Left ventricle myocardium inferior (tissue), 1 donor: ENCODE results near the gene OASL. TPM values are rescaled to one million over a fixed set of nuclear protein-coding genes. Genes with fewer than 3 reads are reported as not detected.
A peak's percentile ranks its signal among the peaks of the same experiment; 100 is the strongest.

ENCODE experiments used
- DNase-seq: peaks from one replicate; pipeline ENCODE4 v3.0.0-alpha.2; 2020
- H3K27ac ChIP-seq: fragments of 200-600 bp; replicated peaks from 2 replicates; pipeline ENCODE4 v1.8.0; 2021
- H3K27me3 ChIP-seq: fragments of 200-600 bp; 2 replicates; pipeline ENCODE4 v1.8.0; 2021; ENCODE audit warnings: low read depth
- H3K36me3 ChIP-seq: fragments of 200-600 bp; 2 replicates; pipeline ENCODE4 v1.8.0; 2021
- H3K4me1 ChIP-seq: fragments of 200-600 bp; 2 replicates; pipeline ENCODE4 v1.8.0; 2021
- H3K4me3 ChIP-seq: fragments of 200-600 bp; 2 replicates; pipeline ENCODE4 v1.8.0; 2021; ENCODE audit warnings: mild to moderate bottlenecking, moderate library complexity
- H3K9me3 ChIP-seq: fragments of 200-600 bp; replicated peaks from 2 replicates; pipeline ENCODE4 v1.8.0; 2021
- CTCF ChIP-seq: fragments of 200-600 bp; IDR thresholded peaks from 2 replicates; pipeline ENCODE4 v1.8.0; 2021; ENCODE audit warnings: antibody characterized with exemption, mild to moderate bottlenecking, borderline replicate concordance
- intact Hi-C: fragments of 100-400 bp; cut with micrococcal nuclease; formaldehyde crosslinking; loops from one replicate; pipeline ENCODE4 v1.11.0; 2022
- total RNA-seq: library from RNA; stranded (reverse); fragmentation: NEBNext Ultra II Directional; extraction: Animal tissue kit (Norgen Biotek cat#: 25700); gene quantifications from one replicate; pipeline ENCODE4 v1.2.1, GENCODE V29; 2021
- donor health status: DM: no; HTN: yes; CAD: no; lungs with severe emphysema.

The OASL gene
- total RNA-seq, 1 donor from 2014 or later = 0.25 TPM

GRCh38 chr12:121021754-121022153 is 17.3 kb downstream of the OASL start:
- Histone ChIP-seq H3K36me3 (no peaks in the 10 kb centered on the region), H3K4me1 (no peaks in the 10 kb centered on the region), H3K27me3 (no peaks in the 10 kb centered on the region), H3K27ac (no peak overlapping the region), H3K9me3 (no peaks in the 10 kb centered on the region), H3K4me3 (no peak overlapping the region)
- TF ChIP-seq CTCF = no peak
- DNase-seq = no peak
- intact Hi-C loops = no loop called here

- TF ChIP-seq CTCF = no peak
- Histone ChIP-seq H3K36me3 (no peaks in the 10 kb centered on the region), H3K27me3 (no peaks in the 10 kb centered on the region), H3K4me3 (no peak overlapping the region), H3K9me3 (no peaks in the 10 kb centered on the region), H3K27ac (no peak overlapping the region), H3K4me1 (peaks cover 11% of the 10 kb centered on the region)
- intact Hi-C loops = no loop called here
- DNase-seq = no peak
These were observed 20.0 kb downstream of the OASL start for GRCh38 chr12:121018860-121019617.

GRCh38 chr12:121017966-121018491 is 21.0 kb downstream of the OASL start:
- Histone ChIP-seq H3K36me3 (peaks cover 3% of the 10 kb centered on the region), H3K4me3 (no peak overlapping the region), H3K27me3 (no peaks in the 10 kb centered on the region), H3K27ac (no peak overlapping the region), H3K9me3 (no peaks in the 10 kb centered on the region), H3K4me1 (peaks cover 11% of the 10 kb centered on the region)
- intact Hi-C loops = no loop called here
- no peak for DNase-seq
- no peak for TF ChIP-seq CTCF

GRCh38 chr12:121015825-121016766 is 22.9 kb downstream of the OASL start, which contains the start of gene C12orf43:
TSS of gene C12orf43 (minus strand) at chr12:121016487. CDS start at chr12:121016474, 13 bp downstream.
- peak within 1 kb of the TSS; percentile 95 for H3K4me3 ChIP-seq
- H3K9me3 ChIP-seq = no peaks in the 10 kb centered on the region
- H3K27me3 ChIP-seq = no peaks in the 10 kb centered on the region
- H3K36me3 ChIP-seq = peaks cover 14% of the 10 kb centered on the region
- DNase-seq = peak; percentile 89
- TF ChIP-seq CTCF = no peak
- intact Hi-C loops = no loop called here
- peak within 1 kb of the TSS; percentile 83 for H3K27ac ChIP-seq
- peaks cover 11% of the 10 kb centered on the region for H3K4me1 ChIP-seq

- H3K4me3 ChIP-seq = no peak overlapping the region
- H3K36me3 ChIP-seq = peaks cover 36% of the 10 kb centered on the region
- no peak overlapping the region for H3K27ac ChIP-seq
- peaks cover 11% of the 10 kb centered on the region for H3K4me1 ChIP-seq
- DNase-seq = no peak
- no peaks in the 10 kb centered on the region for H3K27me3 ChIP-seq
- intact Hi-C loops = no loop called here
- H3K9me3 ChIP-seq = no peaks in the 10 kb centered on the region
- no peak for TF ChIP-seq CTCF
These were observed 25.3 kb downstream of the OASL start for GRCh38 chr12:121013715-121014114.
